Activated naive CD8-positive, alpha-beta T cell treated with anti-CD3 and anti-CD28 coated beads, Interleukin-2, amount 10 ng/mL, durations not matched to agents 7 days and 5 days (primary cell): ENCODE measurements around the gene PRDM16. TPM values are rescaled to one million over a fixed set of nuclear protein-coding genes. Genes with fewer than 3 reads are reported as not detected.

ENCODE experiments used
- ATAC-seq: fragments of 150-1000 bp; cut with Tn5 transposase; one replicate; pipeline ENCODE4 v1.10.0; 2021; ENCODE audit warnings: low read depth, moderate library complexity
- POLR2A ChIA-PET: fragments of 350-600 bp; sonication (Branson Sonifier 250); formaldehyde crosslinking; loops from one replicate; lab custom pipeline; 2021; ENCODE audit warnings: antibody characterized with exemption; lab: Charles Lee
- DNase-seq: peaks from one replicate; pipeline ENCODE4 v3.0.0; 2021
- H3K27ac Mint-ChIP-seq: one replicate; pipeline ENCODE4 v1.8.0; 2022; ENCODE audit warnings: mild to moderate bottlenecking, mixed read lengths
- H3K27me3 Mint-ChIP-seq: one replicate; pipeline ENCODE4 v1.8.0; 2022; ENCODE audit warnings: mild to moderate bottlenecking, moderate library complexity, mixed read lengths
- H3K36me3 Mint-ChIP-seq: one replicate; pipeline ENCODE4 v1.8.0; 2021; ENCODE audit warnings: mild to moderate bottlenecking, mixed read lengths
- H3K4me1 Mint-ChIP-seq: one replicate; pipeline ENCODE4 v1.8.0; 2021; ENCODE audit warnings: mixed read lengths
- H3K4me3 Mint-ChIP-seq: one replicate; pipeline ENCODE4 v1.8.0; 2022; ENCODE audit warnings: mild to moderate bottlenecking, moderate library complexity, mixed read lengths
- H3K9me3 Mint-ChIP-seq: one replicate; pipeline ENCODE4 v1.8.0; 2021; ENCODE audit warnings: mixed read lengths
- total RNA-seq, 2 experiments: library from RNA; stranded (reverse); gene quantifications; one replicate each; pipeline ENCODE4 v1.2.3, GENCODE V29; 2021

Gene PRDM16
- total RNA-seq, 2 experiments from 2014 or later, result not detected

DNA sequence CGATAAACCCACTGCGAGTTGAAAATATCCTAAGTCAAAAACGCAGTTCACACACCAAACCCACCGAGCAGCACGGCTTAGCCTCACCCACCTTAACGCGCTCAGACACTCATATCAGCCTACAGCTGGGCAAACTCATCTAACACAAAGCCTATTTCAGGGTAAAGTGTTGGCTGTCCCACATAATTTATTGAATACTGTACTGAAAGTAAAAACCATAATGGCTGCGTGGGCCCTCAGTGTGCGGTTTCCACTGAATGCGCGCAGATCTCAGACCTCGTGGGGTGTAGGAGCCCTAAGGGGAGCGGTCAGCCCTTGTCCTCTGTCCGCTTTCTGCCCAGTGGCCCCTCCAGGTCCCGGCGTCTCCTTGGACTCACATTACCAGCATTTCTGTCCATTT lies 227.8 kb downstream of the PRDM16 start:
- H3K27ac Mint-ChIP-seq, result no peak overlapping the region
- no peaks in the 10 kb centered on the region for H3K4me1 Mint-ChIP-seq
- DNase-seq (no peak), ATAC-seq (no peak)
- H3K9me3 Mint-ChIP-seq, result no peaks in the 10 kb centered on the region
- no peaks in the 10 kb centered on the region for H3K27me3 Mint-ChIP-seq
- H3K4me3 Mint-ChIP-seq, result no peak overlapping the region
- POLR2A ChIA-PET, result no interaction called here
- no peaks in the 10 kb centered on the region for H3K36me3 Mint-ChIP-seq

DNA sequence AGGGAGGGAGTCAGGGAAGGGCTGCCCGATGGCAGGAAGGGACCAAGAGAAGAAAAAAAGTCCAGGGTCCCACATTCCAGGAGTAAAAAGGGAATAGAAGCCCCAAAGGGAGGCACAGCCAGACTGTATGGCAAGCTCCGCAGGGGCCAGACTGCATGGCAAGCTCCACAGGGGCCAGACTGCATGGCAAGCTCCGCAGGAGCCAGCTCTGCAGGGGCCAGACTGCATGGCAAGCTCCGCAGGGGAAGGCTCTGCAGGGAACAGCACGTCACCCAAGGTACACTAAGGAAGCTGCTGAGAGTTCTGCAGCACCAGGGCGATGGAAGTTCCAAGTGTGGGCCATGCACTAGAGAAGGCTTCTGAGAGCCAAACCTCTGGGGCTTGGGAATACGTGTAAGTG lies 228.8 kb downstream of the PRDM16 start:
- no peaks in the 10 kb centered on the region for H3K9me3 Mint-ChIP-seq
- no peaks in the 10 kb centered on the region for H3K4me1 Mint-ChIP-seq
- POLR2A ChIA-PET, result no interaction called here

DNA sequence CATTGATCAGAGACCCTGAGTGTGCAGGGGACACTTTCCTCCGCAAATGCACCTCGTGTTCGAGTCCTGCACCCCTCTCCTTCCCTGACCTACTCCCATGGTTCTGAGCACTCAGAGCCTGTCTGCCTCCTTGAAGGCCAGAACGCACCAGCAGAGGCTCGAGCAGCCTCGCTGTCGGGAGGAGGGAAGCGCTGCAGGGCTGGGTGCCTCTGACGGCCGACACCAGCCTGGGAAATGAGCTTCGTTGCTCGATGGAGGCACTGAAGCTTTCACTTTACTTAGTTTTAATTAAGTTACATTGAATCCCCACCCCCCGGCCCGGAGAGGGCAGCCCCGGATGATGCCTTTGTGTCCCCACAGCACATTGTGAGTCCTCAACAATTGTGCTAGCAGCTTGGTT lies 229.2 kb downstream of the PRDM16 start:
- no peak for ATAC-seq
- Mint-ChIP-seq H3K4me1 (no peaks in the 10 kb centered on the region), H3K4me3 (no peak overlapping the region), H3K27me3 (no peaks in the 10 kb centered on the region), H3K27ac (no peak overlapping the region), H3K9me3 (no peaks in the 10 kb centered on the region), H3K36me3 (no peaks in the 10 kb centered on the region)
- POLR2A ChIA-PET, result no interaction called here
- DNase-seq, result no peak

More for the DNA sequence above, 228.8 kb downstream of the PRDM16 start:
- no peak for DNase-seq
- Mint-ChIP-seq H3K27me3 (no peaks in the 10 kb centered on the region), H3K27ac (no peak overlapping the region), H3K36me3 (no peaks in the 10 kb centered on the region), H3K4me3 (no peak overlapping the region)
- ATAC-seq, result no peak

DNA sequence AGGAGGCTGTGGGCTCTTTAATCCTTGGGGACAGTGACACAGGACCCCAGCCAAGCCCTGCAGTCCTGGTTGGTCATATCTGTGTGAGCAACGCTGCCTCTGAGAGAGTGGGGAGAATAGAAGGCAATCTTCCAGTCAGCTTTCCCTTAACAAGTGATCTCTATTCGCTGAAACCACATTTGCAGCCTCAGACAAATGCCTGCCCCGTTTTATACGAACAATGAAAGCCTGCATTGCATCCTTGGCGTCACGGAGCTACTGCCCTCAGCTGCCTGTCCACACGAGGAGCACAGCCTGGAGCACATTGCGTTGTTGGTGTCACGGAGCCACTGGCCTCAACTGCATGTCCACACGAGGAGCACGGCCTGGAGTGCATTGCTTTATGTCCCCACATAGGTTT lies 235.2 kb downstream of the PRDM16 start:
- no peaks in the 10 kb centered on the region for H3K27me3 Mint-ChIP-seq
- no peak overlapping the region for H3K27ac Mint-ChIP-seq
- ATAC-seq (no peak), DNase-seq (no peak)
- no peaks in the 10 kb centered on the region for H3K9me3 Mint-ChIP-seq
- POLR2A ChIA-PET, result no interaction called here
- H3K4me3 Mint-ChIP-seq, result no peak overlapping the region
- H3K4me1 Mint-ChIP-seq, result no peaks in the 10 kb centered on the region
- H3K36me3 Mint-ChIP-seq, result no peaks in the 10 kb centered on the region

DNA sequence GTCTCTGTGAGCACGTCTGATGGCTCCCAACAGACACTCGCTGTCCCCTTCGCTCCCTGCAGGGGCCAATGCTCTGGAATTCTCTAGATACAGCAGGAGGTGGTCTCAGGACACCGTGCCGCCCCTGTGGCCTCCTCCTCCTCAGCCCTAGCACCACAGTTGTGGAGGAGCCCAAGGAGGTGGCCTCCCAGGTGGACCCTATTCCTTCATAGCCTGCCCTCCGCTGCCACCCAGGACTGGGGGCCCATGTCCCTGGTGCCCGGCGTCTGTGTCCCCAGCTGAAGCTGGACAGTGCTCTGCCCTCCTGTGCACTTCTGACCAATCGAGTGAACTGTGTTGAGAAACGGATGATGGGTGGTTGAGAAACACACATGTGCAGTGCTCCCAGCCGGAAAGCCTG lies 235.7 kb downstream of the PRDM16 start:
- H3K9me3 Mint-ChIP-seq, result no peaks in the 10 kb centered on the region
- no peaks in the 10 kb centered on the region for H3K4me1 Mint-ChIP-seq
- POLR2A ChIA-PET, result no interaction called here
- H3K27me3 Mint-ChIP-seq, result no peaks in the 10 kb centered on the region
- ATAC-seq (no peak), DNase-seq (no peak)
- no peak overlapping the region for H3K27ac Mint-ChIP-seq
- no peak overlapping the region for H3K4me3 Mint-ChIP-seq
- no peaks in the 10 kb centered on the region for H3K36me3 Mint-ChIP-seq

DNA sequence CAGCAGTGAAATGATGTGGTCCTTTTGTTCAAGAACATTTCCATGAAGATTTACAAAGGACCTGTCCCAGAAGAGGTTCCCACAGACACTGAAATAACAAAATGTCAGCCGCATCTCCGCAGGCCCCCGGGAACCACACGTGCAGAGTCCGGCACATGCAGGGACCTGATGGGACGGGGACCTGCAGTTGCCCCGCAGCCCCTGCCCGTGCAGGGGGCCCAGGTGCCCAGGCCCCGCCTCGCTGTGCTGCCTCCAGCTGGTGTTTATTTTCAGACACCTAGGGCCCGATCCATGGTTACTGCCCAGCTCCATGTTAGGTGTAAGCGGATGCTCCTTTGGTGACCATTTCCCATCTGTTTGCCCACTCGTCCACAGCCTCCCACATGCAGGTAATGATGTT lies 236.2 kb downstream of the PRDM16 start:
- H3K4me1 Mint-ChIP-seq, result no peaks in the 10 kb centered on the region
- DNase-seq (no peak), ATAC-seq (no peak)
- no peaks in the 10 kb centered on the region for H3K36me3 Mint-ChIP-seq
- no peaks in the 10 kb centered on the region for H3K9me3 Mint-ChIP-seq
- H3K27me3 Mint-ChIP-seq, result no peaks in the 10 kb centered on the region
- POLR2A ChIA-PET, result no interaction called here
- no peak overlapping the region for H3K27ac Mint-ChIP-seq
- no peak overlapping the region for H3K4me3 Mint-ChIP-seq

DNA sequence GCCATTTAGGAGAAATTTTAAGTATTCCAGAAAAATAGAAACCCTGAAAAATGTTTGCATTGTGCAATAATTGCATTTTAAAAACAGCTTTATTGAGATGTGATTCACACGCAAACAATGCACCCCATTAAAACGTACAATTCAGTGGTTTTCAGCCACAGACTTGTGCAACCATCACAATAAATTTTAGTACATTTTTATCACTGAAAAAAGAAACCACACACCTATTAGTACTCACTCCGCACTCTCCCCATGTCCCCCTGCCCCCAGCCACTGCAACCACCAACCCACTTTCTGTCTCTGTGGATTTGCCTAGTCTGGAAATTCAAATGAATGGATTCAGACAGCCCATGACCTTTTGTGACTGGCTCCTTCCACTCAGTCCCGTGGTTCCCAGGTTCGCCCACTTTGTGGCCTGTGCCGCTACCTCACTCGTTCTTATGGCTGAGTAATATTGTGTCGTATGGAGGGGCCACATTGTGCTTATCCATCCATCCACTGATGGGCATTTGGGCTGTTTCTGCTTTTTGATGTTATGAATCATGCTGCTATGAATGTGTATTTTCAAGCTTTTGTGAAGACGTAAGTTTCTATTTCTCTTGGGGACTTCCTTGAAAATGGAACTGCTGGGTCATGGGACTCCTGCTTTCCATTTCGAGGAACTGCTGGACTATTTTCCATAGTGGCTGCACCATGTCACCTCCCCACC lies 237.7 kb downstream of the PRDM16 start:
- POLR2A ChIA-PET, result no interaction called here
- Mint-ChIP-seq H3K27me3 (no peaks in the 10 kb centered on the region), H3K4me3 (no peak overlapping the region), H3K4me1 (no peaks in the 10 kb centered on the region), H3K9me3 (no peaks in the 10 kb centered on the region), H3K36me3 (no peaks in the 10 kb centered on the region), H3K27ac (no peak overlapping the region)
- ATAC-seq, result no peak
- no peak for DNase-seq

DNA sequence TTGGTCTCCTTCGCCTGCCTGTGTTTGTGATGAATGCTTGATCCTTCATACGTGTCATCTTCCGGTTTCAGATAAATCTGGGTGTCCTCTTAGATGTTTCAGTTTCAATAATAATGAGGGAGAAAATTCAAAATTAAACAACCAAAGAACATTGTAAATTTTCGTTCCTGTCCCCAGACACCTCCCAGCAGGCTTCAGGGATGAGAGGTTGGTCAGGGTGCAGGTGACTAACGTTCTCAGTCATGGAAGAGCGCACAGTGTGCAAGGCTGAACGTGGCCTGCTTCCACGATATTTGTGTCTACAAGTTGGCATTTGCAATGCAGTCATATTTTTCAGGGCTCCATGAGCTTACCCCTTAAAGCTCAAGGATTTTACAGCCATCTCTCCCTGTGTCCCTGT lies 238.4 kb downstream of the PRDM16 start:
- DNase-seq (no peak), ATAC-seq (no peak)
- no peaks in the 10 kb centered on the region for H3K9me3 Mint-ChIP-seq
- H3K36me3 Mint-ChIP-seq, result no peaks in the 10 kb centered on the region
- POLR2A ChIA-PET, result no interaction called here
- no peak overlapping the region for H3K27ac Mint-ChIP-seq
- H3K4me1 Mint-ChIP-seq, result no peaks in the 10 kb centered on the region
- H3K27me3 Mint-ChIP-seq, result no peaks in the 10 kb centered on the region
- no peak overlapping the region for H3K4me3 Mint-ChIP-seq

DNA sequence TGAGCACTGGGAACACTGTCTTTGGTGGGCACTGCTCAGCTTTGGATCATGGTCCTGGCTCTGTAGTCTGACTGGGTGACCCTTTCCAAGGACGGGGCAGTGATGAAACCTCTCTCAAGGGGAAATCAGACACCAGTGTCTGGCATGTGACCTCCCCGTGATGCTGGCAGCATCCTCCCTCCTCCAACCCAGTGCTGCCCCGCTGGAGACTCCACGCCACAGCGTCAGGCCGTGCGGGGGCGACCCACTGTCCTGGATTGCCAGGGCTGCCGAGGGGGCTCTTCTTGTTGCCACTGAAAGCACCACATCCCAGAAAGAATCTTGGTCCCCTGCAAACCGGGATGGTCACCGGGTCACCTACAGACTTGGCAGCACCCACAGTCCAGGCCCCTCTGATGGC lies 239.1 kb downstream of the PRDM16 start:
- Mint-ChIP-seq H3K36me3 (no peaks in the 10 kb centered on the region), H3K27me3 (no peaks in the 10 kb centered on the region), H3K4me3 (no peak overlapping the region), H3K4me1 (no peaks in the 10 kb centered on the region), H3K27ac (no peak overlapping the region), H3K9me3 (no peaks in the 10 kb centered on the region)
- POLR2A ChIA-PET, result no interaction called here
- ATAC-seq (no peak), DNase-seq (no peak)

DNA sequence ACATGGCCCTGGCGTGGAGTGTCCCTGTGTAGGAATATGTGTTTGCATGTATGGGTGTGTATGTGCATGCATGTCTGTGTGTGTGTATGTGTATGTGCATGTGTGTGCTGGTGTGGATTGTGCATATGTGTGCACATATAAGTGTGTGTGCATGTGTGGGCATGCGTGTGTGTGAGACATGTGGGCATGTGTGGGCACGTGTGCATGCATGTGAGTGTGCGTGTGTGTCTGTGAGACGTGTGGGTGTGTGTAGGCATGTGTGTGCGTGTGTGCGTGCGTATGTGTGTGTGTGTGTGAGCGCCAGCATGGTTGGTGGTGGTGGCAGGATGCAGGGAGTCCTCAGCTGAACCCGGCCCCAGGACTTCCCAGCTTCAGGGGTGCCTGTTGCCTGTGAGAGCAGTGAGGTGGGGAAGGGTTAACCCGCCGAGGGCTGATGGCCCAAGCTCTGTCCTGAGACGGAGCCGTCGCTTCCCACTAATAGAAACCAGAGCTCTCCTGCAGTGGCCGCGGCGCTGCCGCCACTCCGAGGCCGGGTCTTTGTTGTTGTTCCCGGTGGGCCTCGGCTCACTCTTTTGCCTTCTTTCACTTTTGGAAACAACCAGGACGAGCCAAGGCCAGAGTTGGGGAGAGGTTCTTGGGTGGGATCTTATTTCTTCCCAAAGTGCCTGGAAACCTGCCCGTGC lies 241.9 kb downstream of the PRDM16 start:
- Mint-ChIP-seq H3K27ac (no peak overlapping the region), H3K27me3 (peaks cover 4% of the 10 kb centered on the region), H3K4me3 (no peak overlapping the region), H3K36me3 (no peaks in the 10 kb centered on the region), H3K4me1 (no peaks in the 10 kb centered on the region), H3K9me3 (peaks cover 3% of the 10 kb centered on the region)
- POLR2A ChIA-PET, result no interaction called here
- ATAC-seq (no peak), DNase-seq (no peak)

DNA sequence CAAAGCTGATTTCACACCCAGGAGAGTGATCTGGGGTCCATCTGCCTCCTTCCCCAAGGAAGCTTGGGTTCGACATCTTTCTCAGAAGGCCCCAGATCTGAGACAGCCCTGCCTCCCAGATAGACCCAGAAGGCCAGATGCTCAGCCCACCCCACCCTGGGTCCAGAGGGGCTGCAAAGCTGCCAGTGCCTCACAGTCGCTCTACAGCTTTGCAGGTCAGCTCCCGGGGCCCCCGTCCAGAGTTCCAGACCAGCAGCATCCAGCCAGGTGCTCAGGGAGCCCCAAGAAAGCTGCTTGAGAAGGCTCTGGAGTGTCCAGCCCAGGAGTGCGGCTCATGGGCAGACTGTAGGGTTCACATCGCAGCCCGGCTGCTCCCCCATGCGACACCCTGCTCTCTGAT lies 242.7 kb downstream of the PRDM16 start:
- POLR2A ChIA-PET, result no interaction called here
- ATAC-seq (no peak), DNase-seq (no peak)
- no peak overlapping the region for H3K27ac Mint-ChIP-seq
- H3K4me3 Mint-ChIP-seq, result no peak overlapping the region
- H3K36me3 Mint-ChIP-seq, result no peaks in the 10 kb centered on the region
- no peaks in the 10 kb centered on the region for H3K4me1 Mint-ChIP-seq
- H3K27me3 Mint-ChIP-seq, result peaks cover 4% of the 10 kb centered on the region
- peaks cover 7% of the 10 kb centered on the region for H3K9me3 Mint-ChIP-seq

DNA sequence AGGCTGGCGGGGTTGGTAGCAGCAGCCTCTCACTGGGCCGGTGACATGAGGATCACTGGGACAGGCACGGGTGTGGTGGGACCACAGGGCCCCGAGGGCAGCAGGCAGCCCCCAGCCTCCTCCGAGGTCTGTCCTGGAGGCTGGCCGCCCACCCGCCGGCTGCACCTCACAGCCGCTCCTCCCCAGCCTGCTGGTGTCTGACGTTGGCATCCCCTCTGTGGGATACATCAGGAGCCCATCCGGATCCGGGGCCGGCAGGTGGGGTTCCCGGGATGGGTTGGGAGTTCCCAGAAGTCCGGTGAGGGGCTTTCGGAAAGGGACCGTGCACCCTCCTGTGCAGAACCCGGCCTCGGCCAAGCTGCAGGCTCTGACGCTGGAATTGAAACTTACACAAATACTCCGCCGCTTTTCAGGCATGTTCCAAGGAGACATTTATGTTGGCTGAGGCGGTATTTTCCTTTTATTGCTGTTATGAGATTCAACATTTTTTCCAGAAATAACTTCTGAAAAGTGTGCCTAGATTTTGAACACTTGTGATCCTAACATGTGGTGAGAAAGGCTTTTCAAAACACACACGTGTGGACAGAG lies 243.4 kb downstream of the PRDM16 start:
- Mint-ChIP-seq H3K27ac (no peak overlapping the region), H3K27me3 (peaks cover 4% of the 10 kb centered on the region), H3K4me1 (no peaks in the 10 kb centered on the region), H3K36me3 (no peaks in the 10 kb centered on the region), H3K9me3 (peaks cover 8% of the 10 kb centered on the region), H3K4me3 (no peak overlapping the region)
- ATAC-seq (no peak), DNase-seq (no peak)
- POLR2A ChIA-PET, result no interaction called here

DNA sequence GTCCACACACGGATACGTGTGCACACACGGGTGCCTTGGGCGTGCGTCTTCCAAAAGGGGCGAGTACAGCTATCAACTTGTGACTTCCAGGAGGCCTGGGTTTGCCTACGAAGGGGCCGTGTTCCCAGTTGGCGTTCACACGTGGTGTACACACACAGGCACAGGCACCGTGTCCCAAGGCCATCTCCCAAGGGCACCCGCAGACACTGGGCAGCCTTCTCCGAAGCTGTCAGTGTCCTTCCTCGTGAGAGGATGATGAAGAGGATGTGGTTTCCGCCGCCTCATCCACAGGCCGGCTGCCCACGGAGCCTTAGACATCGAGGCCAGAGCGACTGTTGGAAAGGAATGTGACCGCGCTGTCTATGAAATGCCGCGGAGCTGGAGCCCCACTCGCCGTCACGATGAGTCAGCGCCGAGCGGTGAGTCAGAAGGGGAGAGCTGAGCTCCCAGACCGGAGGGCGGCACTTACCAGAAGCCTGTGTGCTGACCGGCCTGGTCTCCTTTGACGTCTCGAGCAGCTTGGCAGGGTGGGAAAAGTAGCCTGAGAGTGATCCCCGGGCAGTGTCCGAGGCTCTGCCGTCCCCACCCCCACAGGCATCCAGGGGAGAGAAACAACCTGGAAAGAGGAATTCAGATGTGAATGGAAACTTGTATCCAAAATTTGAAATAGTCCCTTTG lies 244.0 kb downstream of the PRDM16 start:
- Mint-ChIP-seq H3K9me3 (peaks cover 8% of the 10 kb centered on the region), H3K27me3 (peaks cover 4% of the 10 kb centered on the region), H3K27ac (no peak overlapping the region), H3K4me1 (no peaks in the 10 kb centered on the region), H3K4me3 (no peak overlapping the region), H3K36me3 (no peaks in the 10 kb centered on the region)
- DNase-seq, result no peak
- ATAC-seq, result peak; percentile 59
- POLR2A ChIA-PET, result no interaction called here

DNA sequence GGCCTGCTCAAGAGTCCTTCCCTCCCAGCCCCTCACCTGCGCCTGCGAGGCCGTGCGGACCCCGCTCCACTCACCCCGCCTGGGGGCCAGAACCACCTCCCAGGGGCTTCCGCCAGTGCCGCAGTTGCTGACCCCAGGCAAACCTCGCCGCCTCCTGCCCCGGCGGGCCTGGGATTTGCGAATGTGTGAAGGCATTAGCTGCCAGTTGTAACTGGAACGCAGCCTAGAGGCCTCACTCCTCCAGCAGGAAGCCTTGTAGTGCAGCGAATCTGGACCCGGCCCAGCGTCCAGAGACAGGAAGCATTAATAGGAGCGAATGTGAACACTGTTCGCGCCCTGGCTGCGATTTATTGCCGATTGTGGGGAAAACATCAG lies 244.6 kb downstream of the PRDM16 start:
- POLR2A ChIA-PET, result no interaction called here
- no peak overlapping the region for H3K27ac Mint-ChIP-seq
- no peaks in the 10 kb centered on the region for H3K4me1 Mint-ChIP-seq
- no peak overlapping the region for H3K4me3 Mint-ChIP-seq
- H3K36me3 Mint-ChIP-seq, result no peaks in the 10 kb centered on the region
- H3K9me3 Mint-ChIP-seq, result peaks cover 11% of the 10 kb centered on the region
- DNase-seq, result no peak
- ATAC-seq, result no peak
- peaks cover 4% of the 10 kb centered on the region for H3K27me3 Mint-ChIP-seq
